Posterior vena cava (tissue), 2 donors: Measurements from ENCODE around the gene FAM13C. TPM values are rescaled to one million over a fixed set of nuclear protein-coding genes. Genes with fewer than 3 reads are reported as not detected.
A peak's percentile ranks its signal among the peaks of the same experiment; 100 is the strongest.

ENCODE experiments used
- DNase-seq: peaks from one replicate; pipeline ENCODE4 v3.0.0-alpha.2; 2020; ENCODE audit warnings: low spot score
- intact Hi-C, 2 donors: fragments of 100-400 bp; cut with DNase I; formaldehyde crosslinking; loops; one replicate each; pipeline versions ENCODE4 v1.14.1 to v1.14.2; 2022 to 2023
- total RNA-seq, 2 donors: library from RNA; stranded (reverse); fragmentation: NEBNext Ultra II Directional; extraction: Animal tissue kit (Norgen Biotek cat#: 25700); gene quantifications; one replicate each; pipeline ENCODE4 v1.2.1, GENCODE V29; 2021
- donor health status: DM: yes; HTN: yes; CAD: no.
- donor health status: DM: yes; HTN: yes; CAD: no.

Gene FAM13C
- total RNA-seq, 2 donors from 2014 or later, result 7.3 to 18.7 TPM

GRCh38 chr10:59285848-59286247 lies 76.5 kb downstream of the FAM13C start:
- intact Hi-C loops, result no loop called here
- no peak for DNase-seq

- intact Hi-C loops, result no loop called here
- no peak for DNase-seq
These were observed 77.3 kb downstream of the FAM13C start for GRCh38 chr10:59285073-59285472.

GRCh38 chr10:59284118-59284975 lies 78.0 kb downstream of the FAM13C start:
- intact Hi-C loops, result no loop called here

GRCh38 chr10:59283456-59284091 lies 78.8 kb downstream of the FAM13C start:
- intact Hi-C loops, result no loop called here
- DNase-seq, result no peak

More at GRCh38 chr10:59284118-59284975, 78.0 kb downstream of the FAM13C start:
- DNase-seq, result no peak

- intact Hi-C loops, result no loop called here
These were observed 80.5 kb downstream of the FAM13C start for GRCh38 chr10:59281861-59282260.

GRCh38 chr10:59279991-59280505 lies 82.3 kb downstream of the FAM13C start:
- DNase-seq, result no peak
- intact Hi-C loops, result no loop called here

More at GRCh38 chr10:59281861-59282260, 80.5 kb downstream of the FAM13C start:
- DNase-seq, result no peak

GRCh38 chr10:59279476-59279875 lies 82.9 kb downstream of the FAM13C start:
- intact Hi-C loops, result no loop called here
- DNase-seq, result no peak

GRCh38 chr10:59276919-59277318 lies 85.4 kb downstream of the FAM13C start:
- DNase-seq, result no peak
- intact Hi-C loops, result no loop called here

GRCh38 chr10:59276133-59276532 lies 86.2 kb downstream of the FAM13C start:
- DNase-seq, result no peak
- intact Hi-C loops, result no loop called here

- intact Hi-C loops, result no loop called here
- DNase-seq, result no peak
These were observed 88.9 kb downstream of the FAM13C start for GRCh38 chr10:59273445-59273844.

GRCh38 chr10:59272061-59272460 lies 90.3 kb downstream of the FAM13C start:
- intact Hi-C loops, result no loop called here
- no peak for DNase-seq

- intact Hi-C loops, result no loop called here
- no peak for DNase-seq
These were observed 91.2 kb downstream of the FAM13C start for GRCh38 chr10:59271160-59271559.

GRCh38 chr10:59270492-59270891 lies 91.9 kb downstream of the FAM13C start:
- intact Hi-C loops, result no loop called here

GRCh38 chr10:59269651-59270050 lies 92.7 kb downstream of the FAM13C start:
- no peak for DNase-seq
- intact Hi-C loops, result no loop called here

More at GRCh38 chr10:59270492-59270891, 91.9 kb downstream of the FAM13C start:
- DNase-seq, result no peak

- intact Hi-C loops, result no loop called here
- peak; percentile 58 for DNase-seq
These were observed 93.9 kb downstream of the FAM13C start for GRCh38 chr10:59268460-59268859.

- intact Hi-C loops, result no loop called here
- DNase-seq, result peak; percentile 32
These were observed 96.0 kb downstream of the FAM13C start for GRCh38 chr10:59266321-59266720.

- intact Hi-C loops, result no loop called here
- DNase-seq, result no peak
These were observed 97.2 kb downstream of the FAM13C start for GRCh38 chr10:59265141-59265540.

GRCh38 chr10:59258890-59259289 lies 103.5 kb downstream of the FAM13C start:
- intact Hi-C loops, result loop anchor here in 1 of 2 donors (10.0 kb wide), 1 partner anchor 316 kb away; no protein-coding TSS in a partner anchor
- no peak for DNase-seq

GRCh38 chr10:59257224-59257623 lies 105.1 kb downstream of the FAM13C start:
- intact Hi-C loops, result loop anchor here in 1 of 2 donors (10.0 kb wide), 1 partner anchor 318 kb away; no protein-coding TSS in a partner anchor
- DNase-seq, result no peak

- intact Hi-C loops, result loop anchor here in 1 of 2 donors (10.0 kb wide), 1 partner anchor 319 kb away; no protein-coding TSS in a partner anchor
- DNase-seq, result no peak
These were observed 106.9 kb downstream of the FAM13C start for GRCh38 chr10:59255463-59255862.
